ENCODE results near the gene FRMD5. TPM values are rescaled to one million over a fixed set of nuclear protein-coding genes. Genes with fewer than 3 reads are reported as not detected.

The FRMD5 gene
- total RNA-seq, 4 donors from 2014 or later: 0.40 to 1.5 (median 1.1) TPM; not detected in 1

DNA sequence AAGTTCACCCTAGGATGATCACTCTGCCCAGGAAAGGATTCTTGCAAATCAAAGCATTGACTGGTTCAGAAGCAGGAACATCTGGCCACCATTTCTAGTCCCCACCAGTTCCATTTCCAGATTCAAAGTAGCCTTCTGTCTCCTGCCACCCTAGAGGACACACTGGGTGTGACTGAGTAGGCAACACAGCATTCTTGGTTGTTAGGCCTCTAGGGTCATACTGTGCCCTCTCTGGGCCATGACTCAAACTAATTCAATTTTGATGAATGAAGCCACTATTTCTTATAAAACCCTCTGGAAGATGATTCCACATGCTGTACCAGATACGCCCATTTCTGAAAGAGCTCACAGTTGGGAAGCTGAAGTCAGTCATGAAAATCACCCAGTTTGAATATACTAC, 298.5 kb downstream of the FRMD5 start:
- no peaks in the 10 kb centered on the region for H3K36me3 ChIP-seq
- DNase-seq: no peak
- no peak for TF ChIP-seq POLR2AphosphoS5 (IDR thresholded peaks at IDR 0.05)
- TF ChIP-seq, protein P1, sequence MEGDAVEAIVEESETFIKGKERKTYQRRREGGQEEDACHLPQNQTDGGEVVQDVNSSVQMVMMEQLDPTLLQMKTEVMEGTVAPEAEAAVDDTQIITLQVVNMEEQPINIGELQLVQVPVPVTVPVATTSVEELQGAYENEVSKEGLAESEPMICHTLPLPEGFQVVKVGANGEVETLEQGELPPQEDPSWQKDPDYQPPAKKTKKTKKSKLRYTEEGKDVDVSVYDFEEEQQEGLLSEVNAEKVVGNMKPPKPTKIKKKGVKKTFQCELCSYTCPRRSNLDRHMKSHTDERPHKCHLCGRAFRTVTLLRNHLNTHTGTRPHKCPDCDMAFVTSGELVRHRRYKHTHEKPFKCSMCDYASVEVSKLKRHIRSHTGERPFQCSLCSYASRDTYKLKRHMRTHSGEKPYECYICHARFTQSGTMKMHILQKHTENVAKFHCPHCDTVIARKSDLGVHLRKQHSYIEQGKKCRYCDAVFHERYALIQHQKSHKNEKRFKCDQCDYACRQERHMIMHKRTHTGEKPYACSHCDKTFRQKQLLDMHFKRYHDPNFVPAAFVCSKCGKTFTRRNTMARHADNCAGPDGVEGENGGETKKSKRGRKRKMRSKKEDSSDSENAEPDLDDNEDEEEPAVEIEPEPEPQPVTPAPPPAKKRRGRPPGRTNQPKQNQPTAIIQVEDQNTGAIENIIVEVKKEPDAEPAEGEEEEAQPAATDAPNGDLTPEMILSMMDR (IDR thresholded peaks at IDR 0.05): no peak
- TF ChIP-seq POLR2A (IDR thresholded peaks at IDR 0.05): no peak
- no peak for TF ChIP-seq EP300 (IDR thresholded peaks at IDR 0.05; ENCODE audit: low read depth)
- in situ Hi-C loops (cut with MboI; ENCODE audit: low pct_ligation_motif_present in 1 of 4, low pct_unique_long_range_greater_than_20kb in 1 of 4, low sequenced_read_pairs in 3 of 4): no loop called here
- H3K27me3 ChIP-seq: no peaks in the 10 kb centered on the region
- H3K4me1 ChIP-seq: no peaks in the 10 kb centered on the region
- no peaks in the 10 kb centered on the region for H3K9me3 ChIP-seq
- WGBS, 2 donors (ENCODE audit: low coverage in 1 of 2): 83 to 96% methylated on average over 1 of the region's 1 CpG
- no peak overlapping the region for H3K27ac ChIP-seq
- intact Hi-C loops (cut with DNase I; ENCODE audit: low total_unique reads): no loop called here
- H3K4me3 ChIP-seq: no peak overlapping the region

- in situ Hi-C loops (cut with MboI; ENCODE audit: low pct_ligation_motif_present in 1 of 4, low pct_unique_long_range_greater_than_20kb in 1 of 4, low sequenced_read_pairs in 3 of 4) (no loop called here), intact Hi-C loops (cut with DNase I; ENCODE audit: low total_unique reads) (no loop called here)
- no peaks in the 10 kb centered on the region for H3K36me3 ChIP-seq
- no peaks in the 10 kb centered on the region for H3K27me3 ChIP-seq
- no peak overlapping the region for H3K4me3 ChIP-seq
- H3K4me1 ChIP-seq: no peaks in the 10 kb centered on the region
- H3K9me3 ChIP-seq: no peaks in the 10 kb centered on the region
- DNase-seq: no peak
- WGBS, 2 donors (ENCODE audit: low coverage in 1 of 2): 68 to 72% methylated on average over 4 to 5 of the region's 5 CpGs
- H3K27ac ChIP-seq: no peak overlapping the region
- TF ChIP-seq POLR2AphosphoS5 (IDR thresholded peaks at IDR 0.05) (no peak), EP300 (IDR thresholded peaks at IDR 0.05; ENCODE audit: low read depth) (no peak), POLR2A (IDR thresholded peaks at IDR 0.05) (no peak)
- TF ChIP-seq, protein P1 (IDR thresholded peaks at IDR 0.05): no peak
These were observed 299.5 kb downstream of the FRMD5 start for GRCh38 chr15:43895586-43895985.

GRCh38 chr15:43893956-43894355, 301.1 kb downstream of the FRMD5 start:
- Histone ChIP-seq H3K4me1 (no peaks in the 10 kb centered on the region), H3K27ac (no peak overlapping the region), H3K9me3 (no peaks in the 10 kb centered on the region), H3K36me3 (no peaks in the 10 kb centered on the region), H3K27me3 (no peaks in the 10 kb centered on the region), H3K4me3 (no peak overlapping the region)
- no peak for DNase-seq
- in situ Hi-C loops (cut with MboI; ENCODE audit: low pct_ligation_motif_present in 1 of 4, low pct_unique_long_range_greater_than_20kb in 1 of 4, low sequenced_read_pairs in 3 of 4): no loop called here
- TF ChIP-seq EP300 (IDR thresholded peaks at IDR 0.05; ENCODE audit: low read depth) (no peak), POLR2AphosphoS5 (IDR thresholded peaks at IDR 0.05) (no peak), POLR2A (IDR thresholded peaks at IDR 0.05) (no peak)
- TF ChIP-seq, protein P1 (IDR thresholded peaks at IDR 0.05): no peak
- WGBS, 2 donors (ENCODE audit: low coverage in 1 of 2): 63% methylated on average over 1 of the region's 1 CpG; no CpG with 5 or more reads in 1 of the 2 donors
- intact Hi-C loops (cut with DNase I; ENCODE audit: low total_unique reads): no loop called here

DNA sequence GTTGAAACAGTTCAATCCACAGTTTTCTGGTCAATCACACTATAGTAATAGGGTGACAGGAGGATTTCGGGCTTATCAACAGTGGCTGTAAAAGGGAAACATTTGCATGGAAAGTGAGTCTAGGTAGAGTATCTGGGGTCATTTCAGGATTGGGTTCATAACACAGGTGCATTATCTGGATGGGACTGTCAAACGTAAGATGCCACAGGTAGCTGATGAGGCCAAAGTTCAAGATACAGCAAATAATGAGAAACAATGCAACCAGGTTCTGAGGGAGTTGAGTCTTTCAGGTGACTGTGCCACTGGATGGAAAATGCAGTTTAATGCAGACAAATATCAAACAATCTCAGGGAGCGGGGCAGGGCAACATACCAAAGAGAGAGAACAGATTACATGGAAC, 306.0 kb downstream of the FRMD5 start:
- TF ChIP-seq POLR2AphosphoS5 (IDR thresholded peaks at IDR 0.05) (no peak), POLR2A (IDR thresholded peaks at IDR 0.05) (no peak), EP300 (IDR thresholded peaks at IDR 0.05; ENCODE audit: low read depth) (no peak)
- TF ChIP-seq, protein P1 (IDR thresholded peaks at IDR 0.05): no peak

More for the DNA sequence above, 306.0 kb downstream of the FRMD5 start:
- H3K9me3 ChIP-seq: no peaks in the 10 kb centered on the region
- H3K4me1 ChIP-seq: no peaks in the 10 kb centered on the region
- in situ Hi-C loops (cut with MboI; ENCODE audit: low pct_ligation_motif_present in 1 of 4, low pct_unique_long_range_greater_than_20kb in 1 of 4, low sequenced_read_pairs in 3 of 4) (no loop called here), intact Hi-C loops (cut with DNase I; ENCODE audit: low total_unique reads) (no loop called here)
- DNase-seq: no peak
- H3K27me3 ChIP-seq: no peaks in the 10 kb centered on the region
- 61 to 70% methylated on average over 1 to 3 of the region's 3 CpGs for WGBS, 2 donors (ENCODE audit: low coverage in 1 of 2)
- H3K4me3 ChIP-seq: no peak overlapping the region
- H3K36me3 ChIP-seq: no peaks in the 10 kb centered on the region
- H3K27ac ChIP-seq: no peak overlapping the region
